ENCODE measurements around the gene DPF3. TPM values are rescaled to one million over a fixed set of nuclear protein-coding genes. Genes with fewer than 3 reads are reported as not detected.

DPF3 gene
- total and polyA plus RNA-seq, 2 donors (not counting 1 experiment from before 2014, with no cell fraction given), result 3.4 to 10.2 TPM

DNA sequence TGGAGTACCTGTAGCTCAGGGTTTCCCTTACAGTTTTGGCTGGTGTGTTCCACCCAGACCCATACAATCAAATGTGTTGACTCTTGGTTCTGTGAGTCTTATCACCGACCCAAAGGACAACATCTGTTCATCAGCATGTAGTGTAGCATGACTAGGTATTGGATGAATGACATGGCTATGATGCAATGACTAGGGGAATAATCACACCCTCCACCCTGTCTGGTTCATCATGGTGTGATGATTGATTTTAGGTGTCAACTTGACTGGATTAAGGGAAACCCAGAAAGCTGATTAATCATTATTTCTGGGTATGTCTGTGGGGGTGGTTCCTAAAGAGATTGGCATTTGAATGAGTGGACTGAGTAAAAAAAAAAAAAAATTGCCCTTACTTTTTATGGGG lies 311.3 kb downstream of the DPF3 start:
- Histone ChIP-seq H3K9me3 (ENCODE audit: control extremely low read depth in 1 of 3, control insufficient read depth in 2 of 3, insufficient read depth in 1 of 3, low read length in 2 of 3) (no peaks in the 10 kb centered on the region), H3K9ac (ENCODE audit: low read length) (no peak overlapping the region), H3K4me2 (replicated peaks; ENCODE audit: low read depth, low read length, poor library complexity, severe bottlenecking) (no peak overlapping the region), H3K4me1 (ENCODE audit: control insufficient read depth in 2 of 2, insufficient read depth in 2 of 2, low read length in 2 of 2) (no peaks in the 10 kb centered on the region), H4K20me1 (ENCODE audit: control insufficient read depth, insufficient read depth, low read length, poor library complexity, severe bottlenecking) (no peaks in the 10 kb centered on the region), H3K79me2 (ENCODE audit: control insufficient read depth, insufficient read depth, low read length) (no peaks in the 10 kb centered on the region), H3K27ac (ENCODE audit: low read length in 2 of 2) (no peak overlapping the region), H2AFZ (ENCODE audit: insufficient read depth, low read depth, low read length, poor library complexity, severe bottlenecking) (no peak overlapping the region), H3K27me3 (replicated peaks in 1 of 4; ENCODE audit: control extremely low read depth in 1 of 4, control insufficient read depth in 3 of 4, insufficient read depth in 4 of 4, low read length in 3 of 4) (no peaks in the 10 kb centered on the region), H3K36me3 (replicated peaks in 1 of 2; ENCODE audit: control extremely low read depth in 1 of 2, control insufficient read depth in 1 of 2, extremely low read depth in 1 of 2, insufficient read depth in 2 of 2, low read length in 1 of 2) (no peaks in the 10 kb centered on the region), H3K4me3 (ENCODE audit: control extremely low read depth in 1 of 5, extremely low read depth in 1 of 5, insufficient read depth in 1 of 5, low read depth in 2 of 5, low read length in 4 of 5) (no peak overlapping the region)
- H3K27ac Mint-ChIP-seq, result no peak overlapping the region
- no peaks in the 10 kb centered on the region for H3K9me3 Mint-ChIP-seq (ENCODE audit: insufficient read depth)
- H3K4me1 Mint-ChIP-seq, result peaks cover 2% of the 10 kb centered on the region
- no peak overlapping the region for H3K4me3 Mint-ChIP-seq
- no CpG with 5 or more reads among the region's 1 CpG for WGBS (ENCODE audit: insufficient coverage)
- ATAC-seq (ENCODE audit: low read depth), result no peak
- H3K27me3 Mint-ChIP-seq, result no peaks in the 10 kb centered on the region
- TF ChIP-seq EZH2 (IDR thresholded peaks at IDR 0.05; ENCODE audit: borderline replicate concordance, insufficient read depth, low read depth, low read length, poor library complexity, severe bottlenecking), result no peak
- TF ChIP-seq, protein P1, sequence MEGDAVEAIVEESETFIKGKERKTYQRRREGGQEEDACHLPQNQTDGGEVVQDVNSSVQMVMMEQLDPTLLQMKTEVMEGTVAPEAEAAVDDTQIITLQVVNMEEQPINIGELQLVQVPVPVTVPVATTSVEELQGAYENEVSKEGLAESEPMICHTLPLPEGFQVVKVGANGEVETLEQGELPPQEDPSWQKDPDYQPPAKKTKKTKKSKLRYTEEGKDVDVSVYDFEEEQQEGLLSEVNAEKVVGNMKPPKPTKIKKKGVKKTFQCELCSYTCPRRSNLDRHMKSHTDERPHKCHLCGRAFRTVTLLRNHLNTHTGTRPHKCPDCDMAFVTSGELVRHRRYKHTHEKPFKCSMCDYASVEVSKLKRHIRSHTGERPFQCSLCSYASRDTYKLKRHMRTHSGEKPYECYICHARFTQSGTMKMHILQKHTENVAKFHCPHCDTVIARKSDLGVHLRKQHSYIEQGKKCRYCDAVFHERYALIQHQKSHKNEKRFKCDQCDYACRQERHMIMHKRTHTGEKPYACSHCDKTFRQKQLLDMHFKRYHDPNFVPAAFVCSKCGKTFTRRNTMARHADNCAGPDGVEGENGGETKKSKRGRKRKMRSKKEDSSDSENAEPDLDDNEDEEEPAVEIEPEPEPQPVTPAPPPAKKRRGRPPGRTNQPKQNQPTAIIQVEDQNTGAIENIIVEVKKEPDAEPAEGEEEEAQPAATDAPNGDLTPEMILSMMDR (IDR thresholded peaks at IDR 0.05), result no peak
- no peak for DNase-seq
- POLR2A ChIA-PET, result no interaction called here
- intact Hi-C loops (cut with micrococcal nuclease), result no loop called here
- CTCF ChIA-PET, result no interaction called here

DNA sequence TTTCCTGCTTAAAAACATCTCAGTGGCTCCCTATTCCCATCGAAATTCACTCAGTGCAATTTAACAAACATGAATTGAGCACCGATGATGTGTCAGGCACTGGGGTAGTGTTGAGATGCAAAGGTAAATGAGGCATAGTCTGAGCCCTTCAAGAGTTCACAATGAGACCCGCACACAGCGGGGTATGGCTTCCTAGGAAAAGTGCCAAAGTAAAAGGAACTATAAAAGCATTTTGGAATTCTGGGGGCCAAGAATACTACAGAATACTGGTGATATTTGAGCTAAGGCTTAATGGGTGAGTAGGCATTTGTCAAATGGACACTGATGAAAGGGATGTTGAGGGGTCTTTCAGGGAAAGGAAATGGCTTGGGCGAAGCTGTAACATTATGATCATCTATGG lies 315.4 kb downstream of the DPF3 start:
- no peaks in the 10 kb centered on the region for H3K36me3 ChIP-seq (replicated peaks in 1 of 2; ENCODE audit: control extremely low read depth in 1 of 2, control insufficient read depth in 1 of 2, extremely low read depth in 1 of 2, insufficient read depth in 2 of 2, low read length in 1 of 2)
- POLR2A ChIA-PET, result no interaction called here
- H4K20me1 ChIP-seq (ENCODE audit: control insufficient read depth, insufficient read depth, low read length, poor library complexity, severe bottlenecking), result no peaks in the 10 kb centered on the region
- DNase-seq (no peak), ATAC-seq (ENCODE audit: low read depth) (no peak)
- no peaks in the 10 kb centered on the region for H3K4me1 ChIP-seq (ENCODE audit: control insufficient read depth in 2 of 2, insufficient read depth in 2 of 2, low read length in 2 of 2)
- no peaks in the 10 kb centered on the region for H3K27me3 ChIP-seq (replicated peaks in 1 of 4; ENCODE audit: control extremely low read depth in 1 of 4, control insufficient read depth in 3 of 4, insufficient read depth in 4 of 4, low read length in 3 of 4)
- H3K27ac ChIP-seq (ENCODE audit: low read length in 2 of 2), result no peak overlapping the region
- Mint-ChIP-seq H3K4me1 (peaks cover 8% of the 10 kb centered on the region), H3K4me3 (no peak overlapping the region), H3K27ac (no peak overlapping the region), H3K27me3 (no peaks in the 10 kb centered on the region), H3K9me3 (ENCODE audit: insufficient read depth) (no peaks in the 10 kb centered on the region)
- CTCF ChIA-PET, result no interaction called here
- intact Hi-C loops (cut with micrococcal nuclease), result no loop called here
- H3K9ac ChIP-seq (ENCODE audit: low read length), result no peak overlapping the region
- H2AFZ ChIP-seq (ENCODE audit: insufficient read depth, low read depth, low read length, poor library complexity, severe bottlenecking), result no peak overlapping the region
- H3K4me3 ChIP-seq (ENCODE audit: control extremely low read depth in 1 of 5, extremely low read depth in 1 of 5, insufficient read depth in 1 of 5, low read depth in 2 of 5, low read length in 4 of 5), result no peak overlapping the region
- 88% methylated on average over 4 of the region's 5 CpGs for WGBS (ENCODE audit: insufficient coverage)
- no peaks in the 10 kb centered on the region for H3K9me3 ChIP-seq (ENCODE audit: control extremely low read depth in 1 of 3, control insufficient read depth in 2 of 3, insufficient read depth in 1 of 3, low read length in 2 of 3)
- no peak overlapping the region for H3K4me2 ChIP-seq (replicated peaks; ENCODE audit: low read depth, low read length, poor library complexity, severe bottlenecking)
- no peaks in the 10 kb centered on the region for H3K79me2 ChIP-seq (ENCODE audit: control insufficient read depth, insufficient read depth, low read length)
- TF ChIP-seq EZH2 (IDR thresholded peaks at IDR 0.05; ENCODE audit: borderline replicate concordance, insufficient read depth, low read depth, low read length, poor library complexity, severe bottlenecking), result no peak
- TF ChIP-seq, protein P1 (IDR thresholded peaks at IDR 0.05), result no peak

All from B cell (primary cell).